CD1c-positive myeloid dendritic cell (primary cell): ENCODE measurements around the gene KDM3B.
"Not testable (repeated sequence)": the region's sequence is repeated elsewhere in the genome, so short reads cannot be mapped to it uniquely, and the experiment has no call there.

Experiments
- DNase-seq: peaks from one replicate; pipeline ENCODE4 v3.0.0-alpha.2; 2016; ENCODE audit errors: extremely low spot score

KDM3B gene

GRCh38 chr5:138352071-138352721 is at the start of gene KDM3B:
TSS of gene KDM3B (plus strand) at chr5:138352685. CDS start at chr5:138352796, 111 bp downstream.
- DNase-seq = peak; percentile 98

- DNase-seq = no peak
Measured at GRCh38 chr5:138303372-138303771, 49.1 kb upstream of the KDM3B start.

- DNase-seq = no peak
Measured at GRCh38 chr5:138305797-138306196, 46.7 kb upstream of the KDM3B start.

- DNase-seq = no peak
Measured at GRCh38 chr5:138315751-138316278, 36.7 kb upstream of the KDM3B start.

- no peak for DNase-seq
Measured at GRCh38 chr5:138316355-138316754, 36.1 kb upstream of the KDM3B start.

GRCh38 chr5:138318211-138318610 is 34.3 kb upstream of the KDM3B start:
- not testable (repeated sequence) for DNase-seq

GRCh38 chr5:138330813-138331448 is 21.6 kb upstream of the KDM3B start:
- no peak for DNase-seq

- DNase-seq = peak; percentile 99
Measured at GRCh38 chr5:138331449-138332368, 20.8 kb upstream of the KDM3B start, which contains the start of gene CDC25C. TSS of gene CDC25C (minus strand) at chr5:138331804. CDS start at chr5:138331180, 624 bp downstream.

GRCh38 chr5:138334867-138335447 is 17.5 kb upstream of the KDM3B start:
- no peak for DNase-seq

GRCh38 chr5:138336952-138337684 is 15.4 kb upstream of the KDM3B start:
- peak; percentile 88 for DNase-seq

- DNase-seq = peak; percentile 96
Measured at GRCh38 chr5:138337685-138338410, 14.6 kb upstream of the KDM3B start, which contains the start of gene FAM53C. TSS of gene FAM53C (plus strand) at chr5:138338266. CDS start at chr5:138341336, 3,070 bp downstream.

- no peak for DNase-seq
Measured at GRCh38 chr5:138338411-138339090, 13.9 kb upstream of the KDM3B start.

- DNase-seq = no peak
Measured at GRCh38 chr5:138339091-138339456, 13.4 kb upstream of the KDM3B start.

- peak; percentile 66 for DNase-seq
Measured at GRCh38 chr5:138339464-138339863, 13.0 kb upstream of the KDM3B start.

- DNase-seq = no peak
Measured at GRCh38 chr5:138340008-138340407, 12.5 kb upstream of the KDM3B start.

- DNase-seq = no peak
Measured at GRCh38 chr5:138344887-138345622, 7.4 kb upstream of the KDM3B start.

- no peak for DNase-seq
Measured at GRCh38 chr5:138346889-138347288, 5.6 kb upstream of the KDM3B start.

GRCh38 chr5:138349852-138350562 is 2.5 kb upstream of the KDM3B start:
- no peak for DNase-seq
